NCI-H1694 (cell line): ENCODE measurements around the gene SLC35F1.
"Not testable (repeated sequence)": the region's sequence is repeated elsewhere in the genome, so short reads cannot be mapped to it uniquely, and the experiment has no call there.

ENCODE experiments used
- DNase-seq: peaks from one replicate; lab custom pipeline; 2025; lab: John Stamatoyannopoulos, UW

The SLC35F1 gene

DNA sequence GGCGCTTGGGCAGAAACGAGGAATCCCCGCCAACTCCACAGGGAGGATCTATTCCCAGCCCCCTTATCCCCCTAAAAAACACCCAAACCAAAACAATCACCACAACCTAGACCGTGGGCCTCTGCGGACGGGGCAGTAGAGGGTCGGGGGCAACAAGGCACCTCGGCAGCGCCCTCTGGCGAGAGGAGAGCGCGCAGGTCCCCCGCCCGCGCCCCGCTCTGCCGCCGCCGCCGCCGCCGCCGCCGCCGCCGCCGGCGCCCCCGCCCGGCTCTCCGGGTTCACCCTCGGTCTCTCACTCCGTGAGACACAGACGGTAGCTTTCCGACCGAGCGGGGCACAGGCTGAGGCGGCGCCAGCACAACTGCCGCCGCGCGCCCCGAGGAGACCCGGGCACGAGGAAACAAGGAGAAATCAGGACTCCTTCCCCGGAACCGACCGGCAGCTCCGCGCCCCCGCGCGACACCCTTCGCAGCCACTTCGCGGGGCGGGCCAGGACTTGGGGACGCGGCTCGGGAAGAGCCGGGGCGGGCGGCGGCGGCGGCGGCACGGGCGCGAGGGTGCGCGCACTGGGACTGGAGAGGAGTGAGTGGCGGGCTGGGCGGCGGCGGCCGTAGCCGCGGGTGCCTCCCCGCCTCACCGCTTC, at the start of gene SLC35F1:
SLC35F1 (plus strand) TSS at position 307 of the 643 bp plus-strand sequence.
- DNase-seq, result no peak

DNA sequence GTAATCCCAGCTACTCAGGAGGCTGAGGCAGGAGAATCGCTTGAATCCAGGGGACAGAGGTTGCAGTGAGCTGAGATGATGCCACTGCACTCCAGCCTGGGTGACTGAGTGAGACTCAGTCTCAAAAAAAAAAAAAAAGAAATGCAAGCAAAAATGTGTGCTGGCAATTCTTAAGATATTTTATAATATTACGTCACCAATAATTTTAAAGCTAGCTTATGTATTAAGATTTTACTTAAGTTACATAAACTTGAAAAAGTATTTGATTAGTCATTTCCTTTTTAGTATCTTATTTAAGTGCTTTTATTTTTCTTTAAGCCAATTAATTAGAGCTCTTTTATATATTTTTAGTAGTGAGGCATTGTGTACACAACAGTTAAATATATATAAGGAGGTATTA, 48.5 kb upstream of the SLC35F1 start:
- not testable (repeated sequence) for DNase-seq

DNA sequence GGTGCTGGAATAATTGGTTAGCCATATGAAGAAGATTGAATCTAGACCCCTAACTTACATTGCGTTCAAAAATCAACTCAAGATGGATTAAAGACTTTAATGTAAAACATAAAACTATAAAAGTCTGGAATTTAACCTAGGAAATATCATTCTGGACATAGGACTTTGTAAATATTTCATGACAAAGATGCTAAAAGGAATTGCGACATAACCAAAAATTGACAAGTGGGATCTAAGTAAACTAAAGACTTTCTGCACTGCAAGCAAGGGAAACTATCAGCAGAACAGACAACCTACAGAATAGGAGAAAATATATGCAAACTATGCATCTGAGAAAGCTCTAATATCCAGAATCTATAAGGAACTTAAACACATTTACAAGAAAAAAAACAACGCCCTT, 45.5 kb upstream of the SLC35F1 start:
- DNase-seq, result no peak

DNA sequence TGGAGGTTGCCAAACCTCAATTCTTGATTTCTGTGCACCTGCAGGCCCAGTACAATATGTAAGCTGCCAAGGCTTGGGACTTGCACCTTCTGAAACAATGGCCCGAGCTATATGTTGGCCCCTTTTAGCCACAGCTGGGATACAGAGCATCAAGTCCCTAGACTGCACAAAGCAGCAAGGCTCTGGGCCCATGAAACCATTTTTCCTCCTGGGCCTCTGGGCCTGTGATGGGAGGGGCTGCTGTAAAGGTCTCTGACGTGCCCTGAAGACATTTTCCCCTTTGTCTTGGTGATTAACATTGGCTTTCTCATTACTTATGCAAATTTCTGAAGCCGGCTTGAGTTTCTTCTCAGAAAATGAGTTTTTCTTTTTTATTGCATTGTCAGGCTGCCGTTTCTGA, 40.5 kb upstream of the SLC35F1 start:
- DNase-seq, result no peak

DNA sequence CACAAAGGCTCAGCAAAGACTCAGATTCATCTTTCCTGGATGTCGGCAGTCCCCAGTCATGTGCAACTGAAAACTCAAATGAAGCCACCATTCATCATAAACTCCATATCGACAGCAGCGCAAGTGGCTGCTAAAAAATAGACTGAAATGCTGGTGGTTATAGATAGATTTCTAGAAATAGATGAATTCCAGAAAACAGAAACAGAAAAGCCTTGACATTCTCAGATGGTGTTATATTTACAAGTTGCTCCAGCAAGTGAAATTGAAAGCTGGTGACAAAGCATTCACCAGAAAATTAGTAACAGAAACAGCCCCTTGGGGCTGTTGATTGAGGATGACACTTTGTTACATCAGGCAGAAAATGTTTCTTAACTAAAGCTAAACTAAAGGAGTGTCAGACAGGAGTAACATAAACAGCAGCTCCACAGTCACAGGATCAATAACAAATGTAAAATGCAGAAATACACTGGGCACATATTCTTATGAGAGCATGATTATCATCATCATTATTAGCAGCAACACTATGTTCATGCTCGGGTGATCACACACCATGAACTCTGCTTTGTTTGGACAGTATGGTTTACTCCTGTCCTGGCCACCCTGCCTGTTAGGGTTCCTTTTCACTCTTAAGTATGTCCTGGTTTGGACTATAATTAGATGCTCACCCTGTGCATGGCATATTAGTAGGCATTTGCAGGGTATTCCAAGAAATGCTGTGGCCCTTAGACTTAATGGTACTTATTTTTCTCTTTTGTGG, 36.4 kb upstream of the SLC35F1 start:
- no peak for DNase-seq

DNA sequence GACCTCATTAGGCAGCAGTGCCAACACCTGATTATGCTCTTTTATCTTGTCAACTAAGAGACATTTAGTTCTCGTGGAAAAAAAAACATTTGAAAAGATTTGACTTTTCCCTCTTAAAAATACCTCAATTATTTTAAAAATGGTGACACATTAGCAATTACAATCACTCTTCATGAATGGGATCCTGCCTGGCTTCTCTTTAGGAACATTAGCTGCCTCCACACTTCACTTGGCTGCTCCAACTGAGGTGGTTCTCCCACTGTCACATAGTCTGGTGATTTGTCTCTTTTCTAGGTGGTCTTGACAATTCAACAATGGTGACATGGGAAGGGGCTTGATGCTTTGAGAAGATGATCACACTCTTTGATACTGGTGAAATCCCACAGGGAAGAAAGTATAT, 26.2 kb upstream of the SLC35F1 start:
- no peak for DNase-seq

DNA sequence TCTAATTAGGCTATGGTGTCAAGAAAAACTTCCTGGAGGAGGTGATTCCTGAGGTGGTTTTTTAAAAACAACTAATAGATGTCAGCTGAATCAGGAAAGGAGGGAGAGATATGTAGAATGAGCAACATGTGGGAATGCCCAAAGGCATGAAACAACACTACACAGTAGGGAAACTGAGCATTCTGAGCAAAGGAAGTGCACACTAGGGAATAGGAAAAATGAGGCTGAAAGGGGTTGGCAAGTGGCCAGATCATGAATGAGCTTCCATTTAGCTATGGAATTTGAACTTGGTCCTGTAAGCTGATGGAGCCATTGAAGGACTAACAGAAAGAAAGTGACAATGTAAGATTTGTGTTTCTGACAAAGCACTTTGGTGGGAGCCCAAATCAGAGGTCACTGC, 16.9 kb upstream of the SLC35F1 start:
- DNase-seq, result no peak

DNA sequence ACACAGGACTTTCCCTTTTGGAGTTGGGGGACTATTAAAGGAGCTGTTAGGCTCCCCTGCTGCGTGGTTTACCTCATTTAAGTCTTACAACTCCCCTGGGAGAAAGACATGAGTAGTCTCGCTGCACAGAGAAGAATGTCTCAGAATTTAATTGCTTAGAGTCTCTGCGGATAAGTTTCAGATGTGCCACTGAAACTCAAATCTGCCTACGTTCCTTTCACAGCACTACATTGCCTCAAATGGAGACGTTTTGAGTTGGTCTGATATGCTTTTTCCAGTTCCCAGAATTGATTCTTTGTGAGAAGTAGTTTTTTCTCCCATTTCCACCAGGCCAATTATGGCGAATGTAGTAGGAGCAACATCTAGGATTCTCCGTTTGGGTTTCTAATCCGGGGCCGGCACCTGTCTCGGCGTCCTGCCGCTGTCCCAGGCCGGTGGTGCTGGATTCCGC, 532 bp upstream of the SLC35F1 start:
- DNase-seq, result no peak

DNA sequence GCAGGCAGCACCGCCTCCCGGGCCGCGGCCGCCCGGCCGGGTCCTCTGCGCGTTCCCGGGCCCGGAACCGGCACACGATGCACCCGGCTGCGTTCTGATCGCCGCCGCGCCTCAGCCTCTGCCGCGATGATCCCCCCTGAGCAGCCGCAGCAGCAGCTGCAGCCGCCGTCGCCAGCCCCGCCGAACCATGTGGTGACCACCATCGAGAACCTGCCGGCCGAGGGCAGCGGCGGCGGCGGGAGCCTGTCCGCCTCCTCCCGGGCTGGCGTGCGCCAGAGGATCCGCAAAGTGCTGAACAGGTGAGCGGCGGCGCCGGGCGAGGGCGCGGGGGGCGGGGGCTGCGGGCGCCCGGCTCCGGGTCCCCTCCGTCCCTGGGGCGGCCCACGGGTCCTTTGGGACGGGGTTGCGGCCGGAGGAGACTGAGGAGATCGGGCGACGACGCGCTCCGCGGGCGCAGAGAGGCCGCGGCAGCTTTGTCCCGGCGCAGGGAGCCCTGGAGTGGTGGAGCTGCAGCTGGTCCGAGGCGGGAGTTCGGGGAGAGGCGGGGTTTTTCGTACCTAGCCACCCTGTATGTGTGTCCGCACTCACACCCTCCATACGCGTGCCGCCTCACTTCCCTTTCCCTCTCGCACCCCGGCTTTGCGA, 659 bp downstream of the SLC35F1 start:
- DNase-seq, result no peak

DNA sequence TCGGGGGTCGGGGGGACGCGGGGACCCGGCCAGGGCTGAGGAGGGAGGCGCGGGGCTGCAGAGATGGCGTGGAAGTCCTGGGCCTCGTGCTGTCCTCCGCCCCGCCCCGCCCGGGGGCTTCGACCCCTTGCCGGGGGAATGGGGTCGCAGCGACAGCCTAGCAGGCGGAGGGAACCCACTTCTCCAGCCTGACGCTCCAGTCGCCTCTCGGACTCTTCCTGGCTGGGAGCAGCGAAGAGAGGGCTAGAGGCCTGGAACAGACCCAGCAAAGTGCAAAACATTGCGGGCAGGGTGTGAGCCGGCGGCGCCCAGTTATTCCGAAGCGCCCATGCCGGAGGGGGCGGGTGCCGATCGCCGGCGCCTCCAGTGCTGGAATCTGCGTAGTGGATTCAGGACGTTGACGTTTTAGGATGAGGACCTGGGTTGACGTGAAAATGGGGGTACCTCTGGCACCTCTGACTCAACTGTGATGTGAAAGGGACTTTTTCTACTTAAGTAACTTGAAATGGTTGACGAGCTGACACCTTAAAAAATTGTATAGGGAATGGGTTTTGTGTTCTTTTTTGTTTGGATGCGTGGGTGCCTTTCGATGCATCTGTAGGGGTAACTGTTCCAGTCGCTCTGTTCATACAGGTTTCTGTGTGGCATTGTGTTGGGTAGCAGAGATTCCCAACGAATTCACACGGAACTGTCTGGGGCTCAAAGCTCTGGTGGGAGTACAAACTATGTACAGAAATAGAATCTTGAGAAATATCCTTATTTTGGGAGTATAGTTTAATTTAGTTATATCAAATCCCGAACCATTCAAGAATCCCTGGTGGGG, 1.4 kb downstream of the SLC35F1 start:
- no peak for DNase-seq

DNA sequence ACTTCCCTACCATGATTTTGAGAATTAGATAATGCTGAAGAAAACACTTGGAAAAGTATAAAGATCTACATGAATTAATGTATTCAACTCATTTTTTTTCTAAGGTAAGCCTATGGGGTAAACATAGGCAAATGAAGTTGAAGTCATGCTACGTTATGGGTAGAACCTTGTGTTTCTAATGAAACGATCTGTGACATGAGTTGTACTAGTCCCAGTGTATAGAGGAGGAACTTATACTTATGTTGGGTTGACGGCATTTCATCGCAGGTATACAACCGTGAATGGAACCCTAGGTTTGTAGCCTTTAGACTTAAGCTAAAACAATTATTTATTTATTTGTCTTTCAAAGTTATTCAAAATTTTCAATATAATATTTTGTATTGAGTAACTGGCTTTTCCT, 2.6 kb downstream of the SLC35F1 start:
- DNase-seq, result no peak

DNA sequence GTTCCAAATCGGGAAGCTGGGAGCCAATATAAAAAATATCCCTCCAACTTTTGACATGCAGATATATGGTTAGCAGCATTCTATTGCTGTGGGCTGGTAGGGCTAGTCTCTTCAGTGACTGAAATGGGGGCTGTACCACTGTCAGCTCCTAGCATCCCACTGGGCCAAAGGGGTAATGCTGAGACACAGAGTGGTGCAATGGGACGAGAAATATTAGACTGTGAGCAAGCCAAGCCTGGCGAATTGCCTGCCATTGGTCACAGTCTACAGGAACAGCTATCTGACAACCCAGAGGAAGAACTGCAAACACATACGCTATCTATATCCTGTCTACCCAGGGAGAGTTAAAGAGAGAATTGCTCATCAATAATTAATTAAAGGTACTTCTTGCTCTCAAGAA, 3.5 kb downstream of the SLC35F1 start:
- no peak for DNase-seq

DNA sequence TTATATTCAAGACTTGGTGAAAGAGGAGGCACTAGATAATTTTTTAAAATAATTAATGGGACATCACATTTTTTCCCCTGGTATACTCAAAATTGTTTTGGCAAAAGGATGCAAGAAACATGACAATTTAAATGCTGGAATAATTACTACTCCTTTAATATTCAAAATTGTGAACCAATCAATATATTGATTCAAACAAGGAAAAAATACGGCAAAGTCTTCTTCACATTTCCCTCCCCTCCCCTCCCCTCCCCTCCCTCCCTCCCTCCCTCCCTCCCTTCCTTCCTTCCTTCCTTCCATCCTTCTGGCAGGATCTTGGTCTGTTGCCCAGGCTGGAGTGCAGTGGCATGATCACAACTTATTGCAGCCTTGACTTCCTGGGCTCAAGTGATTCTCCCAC, 4.1 kb downstream of the SLC35F1 start:
- DNase-seq, result no peak

DNA sequence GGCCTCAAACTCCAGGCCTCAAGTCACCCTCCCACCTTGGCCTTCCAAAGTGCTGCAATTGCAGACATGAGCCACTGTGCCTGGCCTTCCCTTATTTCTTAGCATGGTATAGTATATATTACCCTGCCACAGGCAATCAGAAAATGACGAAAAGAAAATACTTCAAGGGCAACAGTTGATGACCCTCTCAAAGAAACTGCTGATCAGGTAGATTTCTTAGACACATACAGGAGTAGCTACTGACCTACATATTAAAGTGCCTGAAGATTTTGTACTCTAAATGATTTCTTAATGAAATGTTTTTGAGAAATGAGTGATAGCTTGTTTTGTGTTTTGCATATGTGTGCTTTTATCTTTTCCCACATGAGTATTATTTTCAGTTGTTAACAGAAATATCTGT, 4.6 kb downstream of the SLC35F1 start:
- DNase-seq, result no peak

DNA sequence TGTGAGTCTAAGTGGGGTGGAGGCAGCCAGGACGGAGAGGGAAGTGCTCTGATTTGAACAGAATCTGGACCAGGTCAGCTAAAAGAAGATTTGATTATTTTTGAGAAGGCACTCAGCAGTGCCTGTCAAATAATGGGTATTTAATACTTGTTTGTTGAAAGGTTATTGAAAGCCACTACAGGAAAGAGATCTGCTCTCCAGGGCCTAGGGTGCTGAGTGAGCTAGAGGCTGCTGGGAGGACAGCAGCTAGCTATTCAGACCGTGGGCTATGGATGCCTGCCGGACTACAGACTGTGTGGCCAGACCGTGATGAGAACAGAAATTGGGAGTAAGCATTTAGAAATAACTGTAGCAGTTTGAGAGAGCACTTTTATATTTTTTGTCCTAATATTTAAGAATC, 8.8 kb downstream of the SLC35F1 start:
- no peak for DNase-seq

DNA sequence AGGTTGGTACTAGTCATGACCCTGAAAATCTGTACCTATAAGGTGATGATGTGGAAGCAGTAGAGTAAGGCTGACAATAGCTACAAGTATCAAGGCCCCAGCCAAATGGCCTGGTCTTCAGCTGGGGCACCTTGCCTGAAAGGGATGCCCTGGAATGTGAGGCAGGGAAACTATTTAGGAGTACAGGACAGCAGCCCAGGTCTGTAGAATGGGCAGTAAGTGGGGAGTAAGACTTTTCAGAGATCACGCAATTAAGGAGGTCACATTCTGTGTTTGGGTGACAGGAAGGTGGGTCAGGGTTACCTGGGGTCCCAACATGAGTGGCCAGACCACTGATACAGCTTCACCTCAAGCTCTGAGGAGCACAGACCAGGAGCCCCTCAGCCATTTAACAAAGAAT, 9.4 kb downstream of the SLC35F1 start:
- DNase-seq, result no peak

DNA sequence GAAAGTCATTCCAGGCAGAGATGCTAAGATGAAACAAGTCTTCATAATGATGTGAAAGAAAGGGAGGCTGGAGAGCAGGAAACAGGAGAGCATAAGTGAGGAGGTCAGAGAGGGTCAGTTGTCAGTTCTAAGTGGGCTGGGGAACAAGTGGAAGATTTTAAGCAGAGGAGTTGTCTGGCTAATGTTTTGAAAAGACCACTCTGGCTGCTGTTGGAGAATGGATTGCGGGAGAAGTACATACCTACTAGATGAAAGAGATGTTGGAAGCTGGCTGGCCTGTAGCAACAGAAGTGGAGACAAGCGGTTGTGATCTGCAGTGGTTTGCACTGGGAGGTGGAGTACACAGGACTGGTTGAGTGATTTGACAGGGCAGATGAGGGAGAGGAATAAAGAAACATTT, 10.1 kb downstream of the SLC35F1 start:
- no peak for DNase-seq

DNA sequence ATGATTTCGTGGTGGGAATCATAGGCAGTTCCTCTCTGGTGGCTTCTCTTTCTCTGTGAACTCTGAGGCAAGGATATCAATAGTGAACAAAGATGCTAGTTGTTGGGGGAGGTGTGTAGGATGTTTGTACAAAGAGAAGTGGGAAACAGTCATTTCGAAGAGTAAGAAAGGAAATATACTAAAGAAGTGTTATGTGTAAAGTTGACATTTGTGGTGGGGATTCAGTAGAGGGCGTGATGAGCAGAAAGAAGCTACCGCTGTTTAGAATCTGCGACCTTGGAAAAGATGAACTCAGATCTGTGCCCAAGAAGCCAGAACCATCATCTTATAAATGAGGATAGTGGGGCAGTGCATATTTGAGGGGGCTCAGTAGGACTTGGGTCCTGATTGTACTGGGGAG, 11.4 kb downstream of the SLC35F1 start:
- DNase-seq, result no peak

DNA sequence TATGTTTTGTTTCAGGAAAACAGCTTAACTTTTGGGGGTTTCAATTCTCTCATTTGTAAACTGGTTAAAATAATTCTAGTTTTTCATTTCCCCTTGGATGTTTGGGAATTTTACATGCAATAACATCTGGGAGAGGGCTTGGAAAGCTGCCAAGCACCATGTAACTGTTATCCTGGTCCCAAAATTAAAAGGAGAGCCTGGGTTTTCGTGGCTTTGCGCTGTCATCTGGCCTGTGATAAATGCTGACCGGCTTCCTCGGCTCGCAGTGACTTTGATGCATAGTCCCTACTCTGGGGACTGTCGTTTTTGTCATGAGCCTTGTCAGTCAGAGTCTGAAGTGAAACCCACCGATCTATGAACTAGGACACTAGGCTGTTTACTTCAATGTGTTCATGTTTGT, 12.2 kb downstream of the SLC35F1 start:
- no peak for DNase-seq

DNA sequence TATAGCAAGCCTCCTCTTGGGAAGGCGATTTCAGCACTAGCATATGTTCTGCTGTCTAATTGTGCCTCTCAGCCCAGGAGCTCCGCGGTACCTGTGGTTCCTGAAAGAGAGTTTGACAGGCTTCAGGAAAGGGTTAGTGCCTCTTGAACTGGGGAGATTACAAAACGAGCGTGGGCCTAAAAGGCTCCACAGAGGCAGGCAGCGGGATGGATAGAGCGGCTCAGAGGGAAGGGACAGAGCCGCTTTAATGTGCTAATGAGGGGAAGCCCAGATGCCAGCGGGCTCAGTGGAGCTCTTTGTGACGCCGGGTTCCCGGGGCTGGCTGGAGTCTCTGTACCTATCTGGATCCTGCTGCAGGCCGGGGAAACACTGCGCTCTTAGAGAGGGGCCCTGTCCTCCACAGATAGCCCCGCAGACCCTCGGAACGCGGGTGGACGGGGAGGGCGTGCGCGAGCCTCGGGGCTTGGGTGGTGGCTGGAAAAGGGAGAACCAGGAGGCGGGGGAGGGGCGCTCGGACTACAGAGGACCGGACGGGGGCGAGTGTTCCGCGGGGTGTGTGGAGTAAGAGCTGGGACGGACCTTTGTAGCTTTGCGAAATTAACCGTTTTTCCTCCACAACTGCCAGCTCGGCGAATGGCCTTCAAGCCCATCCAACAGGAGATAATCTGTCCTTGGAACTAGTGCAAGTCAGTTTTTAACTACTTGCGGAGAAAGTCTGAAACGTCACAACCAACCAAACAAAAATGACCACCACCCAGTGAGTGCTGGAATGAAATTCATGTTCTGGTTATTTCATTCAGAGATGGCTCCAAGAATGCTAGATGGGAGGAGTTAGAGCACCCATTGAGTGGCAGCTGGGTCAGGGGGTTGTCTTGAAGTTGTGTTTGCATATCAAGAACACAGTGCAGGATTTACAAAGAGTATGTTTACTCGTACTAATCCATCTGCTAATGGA, 13.0 kb downstream of the SLC35F1 start:
- DNase-seq, result no peak

DNA sequence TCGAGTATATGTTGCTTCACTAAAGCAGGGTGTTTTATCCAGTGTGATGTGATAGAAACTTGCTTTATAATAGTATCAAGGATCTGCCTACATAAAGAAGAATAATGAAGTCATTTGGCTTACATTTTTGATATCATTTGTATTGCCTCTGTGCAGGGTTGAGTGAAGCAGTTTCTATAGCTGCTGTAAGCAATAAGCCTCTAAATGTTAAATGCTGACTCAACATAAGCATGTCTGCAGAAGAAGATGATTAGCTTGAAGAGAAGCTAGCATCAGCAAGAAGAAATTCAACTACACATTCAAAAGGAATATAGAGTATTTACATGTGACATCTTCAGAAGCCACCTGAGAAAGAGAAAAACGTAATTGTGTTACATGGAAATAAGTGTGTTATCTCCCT, 17.6 kb downstream of the SLC35F1 start:
- no peak for DNase-seq
